Glutamatergic neuron (in vitro differentiated cells): Measurements from ENCODE around the gene CDH22. TPM values are rescaled to one million over a fixed set of nuclear protein-coding genes. Genes with fewer than 3 reads are reported as not detected.

Source experiments
- DNase-seq: peaks from one replicate; pipeline ENCODE4 v3.0.0; 2022
- H3K27ac Mint-ChIP-seq: one replicate; pipeline ENCODE4 v1.8.0; 2020; ENCODE audit warnings: mild to moderate bottlenecking, mixed read lengths, inconsistent platforms; ENCODE audit not compliant: unreplicated experiment
- H3K27me3 Mint-ChIP-seq: one replicate; pipeline ENCODE4 v1.8.0; 2020; ENCODE audit warnings: mild to moderate bottlenecking, moderate library complexity, mixed read lengths, inconsistent platforms; ENCODE audit not compliant: unreplicated experiment
- H3K36me3 Mint-ChIP-seq: one replicate; pipeline ENCODE4 v1.8.0; 2020; ENCODE audit warnings: mild to moderate bottlenecking, mixed read lengths, inconsistent platforms; ENCODE audit not compliant: unreplicated experiment
- H3K4me1 Mint-ChIP-seq: one replicate; pipeline ENCODE4 v1.8.0; 2020; ENCODE audit warnings: mild to moderate bottlenecking, low read depth, mixed read lengths, inconsistent platforms; ENCODE audit not compliant: unreplicated experiment
- H3K4me3 Mint-ChIP-seq: one replicate; pipeline ENCODE4 v1.8.0; 2020; ENCODE audit warnings: mild to moderate bottlenecking, mixed read lengths, inconsistent platforms; ENCODE audit not compliant: unreplicated experiment
- H3K9me3 Mint-ChIP-seq: one replicate; pipeline ENCODE4 v1.8.0; 2020; ENCODE audit warnings: mild to moderate bottlenecking, moderate library complexity, mixed read lengths, inconsistent platforms; ENCODE audit not compliant: unreplicated experiment
- CTCF ChIP-seq: fragments of 200-600 bp; sonication (generic); IDR thresholded peaks from one replicate; pipeline ENCODE4 v1.5.0; 2021; ENCODE audit not compliant: partially characterized antibody, unreplicated experiment
- total RNA-seq: library from RNA; stranded (reverse); fragmentation: NEBNext Ultra II Directional; extraction: Animal tissue kit (Norgen Biotek cat#: 25700); gene quantifications from one replicate; pipeline ENCODE4 v1.2.1, GENCODE V29; 2021; ENCODE audit not compliant: unreplicated experiment

Gene CDH22
- total RNA-seq, 1 donor from 2014 or later: 7.9 TPM

GRCh38 chr20:46148313-46149208, 159.7 kb downstream of the CDH22 start:
- peaks cover 2% of the 10 kb centered on the region for H3K9me3 Mint-ChIP-seq
- peaks cover 25% of the 10 kb centered on the region for H3K4me1 Mint-ChIP-seq
- H3K4me3 Mint-ChIP-seq: no peak overlapping the region
- H3K36me3 Mint-ChIP-seq: no peaks in the 10 kb centered on the region
- no peak for TF ChIP-seq CTCF
- peaks cover 5% of the 10 kb centered on the region for H3K27me3 Mint-ChIP-seq
- no peak for DNase-seq
- no peak overlapping the region for H3K27ac Mint-ChIP-seq

- Mint-ChIP-seq H3K4me1 (peaks cover 32% of the 10 kb centered on the region), H3K27ac (peak overlapping the region; percentile 39), H3K9me3 (peaks cover 2% of the 10 kb centered on the region), H3K27me3 (peaks cover 7% of the 10 kb centered on the region), H3K36me3 (no peaks in the 10 kb centered on the region), H3K4me3 (no peak overlapping the region)
- peak; percentile 43 for DNase-seq
- TF ChIP-seq CTCF: no peak
These were observed 162.6 kb downstream of the CDH22 start for GRCh38 chr20:46145713-46146112.

GRCh38 chr20:46144432-46145025, 163.8 kb downstream of the CDH22 start:
- Mint-ChIP-seq H3K9me3 (peaks cover 2% of the 10 kb centered on the region), H3K4me3 (no peak overlapping the region), H3K36me3 (no peaks in the 10 kb centered on the region), H3K27me3 (peaks cover 7% of the 10 kb centered on the region), H3K4me1 (peaks cover 37% of the 10 kb centered on the region), H3K27ac (no peak overlapping the region)
- no peak for DNase-seq
- no peak for TF ChIP-seq CTCF

- Mint-ChIP-seq H3K27ac (peak overlapping the region; percentile 9), H3K4me3 (peak overlapping the region; percentile 17), H3K4me1 (peaks cover 40% of the 10 kb centered on the region), H3K9me3 (peaks cover 2% of the 10 kb centered on the region), H3K27me3 (peaks cover 9% of the 10 kb centered on the region), H3K36me3 (no peaks in the 10 kb centered on the region)
- TF ChIP-seq CTCF: no peak
- DNase-seq: no peak
These were observed 166.2 kb downstream of the CDH22 start for GRCh38 chr20:46142124-46142523.
